SIG-M5 (cell line): ENCODE data around the gene COL8A2.

Experiments used
- DNase-seq: peaks from one replicate; lab custom pipeline; 2025; lab: John Stamatoyannopoulos, UW

The COL8A2 gene

DNA sequence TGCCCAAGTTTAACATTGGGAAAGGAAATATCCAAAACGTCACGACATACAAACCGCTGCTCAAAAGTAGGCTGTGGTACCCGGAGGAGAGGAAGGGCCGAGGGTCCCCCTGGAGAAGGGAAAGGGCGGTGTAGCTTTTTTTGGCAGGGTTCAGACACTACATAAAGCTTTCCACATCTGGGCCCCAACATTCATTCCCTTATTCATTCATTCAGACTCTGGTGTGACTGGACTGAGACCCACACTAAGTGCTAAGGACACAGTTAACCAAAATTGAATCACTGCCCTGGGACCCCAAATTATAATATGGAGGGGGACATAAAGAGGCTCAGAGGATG, 10.3 kb upstream of the COL8A2 start:
- no peak for DNase-seq

DNA sequence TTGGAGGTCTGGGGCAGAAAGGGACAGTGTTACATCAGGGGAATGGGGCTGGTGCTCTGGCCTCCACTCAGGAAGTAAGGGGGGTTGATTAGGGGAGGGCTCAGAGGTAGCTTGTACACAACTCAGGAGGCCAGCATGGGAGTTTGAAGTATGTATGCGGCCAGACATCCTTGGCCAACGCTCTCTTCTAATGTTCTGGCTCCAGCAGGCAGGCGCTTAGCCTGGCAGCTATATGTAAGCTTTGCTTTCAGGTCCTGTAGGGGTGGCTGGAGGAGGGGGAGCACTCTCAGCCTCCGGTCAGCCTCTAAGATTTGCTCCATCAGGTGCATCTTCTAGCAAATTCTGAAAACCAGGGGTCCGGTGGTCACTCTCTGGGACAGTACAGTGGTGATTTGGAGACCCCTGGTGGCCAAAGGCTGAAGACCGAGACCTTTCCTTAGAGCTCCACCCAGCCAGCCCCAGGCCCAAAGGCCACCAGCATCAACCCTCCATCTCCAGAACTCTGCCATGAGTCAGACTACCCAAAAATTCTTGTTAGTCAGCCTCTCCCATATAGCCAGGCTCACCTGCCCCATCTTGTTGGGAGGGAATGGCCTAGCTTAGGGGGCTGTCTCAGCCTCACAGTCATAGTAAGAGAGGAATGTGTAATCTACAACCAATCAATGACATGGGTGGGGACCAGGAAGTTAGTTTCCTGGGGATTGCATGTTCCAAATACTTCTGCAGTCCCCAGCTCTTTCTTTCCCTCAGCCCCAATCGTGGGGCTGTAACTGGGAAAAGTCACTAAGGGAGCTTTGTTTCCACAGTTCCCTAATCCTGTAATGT, 9.7 kb upstream of the COL8A2 start:
- no peak for DNase-seq

DNA sequence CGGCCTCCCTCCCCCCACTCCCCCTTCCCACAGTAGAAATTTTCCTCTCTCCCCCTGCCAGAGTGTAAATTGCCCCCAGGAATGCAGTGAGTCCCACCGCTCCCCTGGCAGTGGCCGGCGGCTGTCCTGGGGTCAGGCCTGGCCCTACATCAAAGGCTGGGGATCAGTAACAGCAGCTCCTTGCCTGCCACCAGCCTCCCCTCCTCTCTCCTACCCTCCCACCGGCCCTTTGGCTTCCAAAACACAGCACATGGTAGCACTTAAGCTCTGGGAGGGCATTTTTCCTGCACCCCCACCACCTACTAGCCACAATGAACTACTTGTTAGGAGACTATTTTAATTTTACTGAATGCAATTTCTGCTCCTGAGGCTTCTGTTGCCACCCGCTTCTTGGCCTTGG, 9.0 kb upstream of the COL8A2 start:
- DNase-seq: no peak

DNA sequence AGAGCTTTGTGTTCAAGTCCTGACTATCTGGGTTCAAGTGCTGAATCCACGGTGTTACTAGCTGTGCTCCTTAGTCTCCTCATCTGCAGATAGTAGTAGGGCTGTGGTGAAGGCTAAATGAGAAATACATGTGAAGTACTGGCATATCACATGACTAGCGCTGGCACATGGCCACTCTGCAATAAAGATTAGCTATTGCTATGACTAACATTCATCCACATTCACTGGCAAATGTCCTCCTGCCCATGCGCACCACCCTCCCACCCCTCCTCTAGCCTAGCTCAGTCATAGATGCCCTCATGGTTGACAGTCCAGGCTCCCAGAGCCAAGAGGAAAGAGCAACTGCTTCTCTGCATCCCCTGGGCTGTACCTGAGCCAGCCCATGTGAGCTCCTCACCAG, 8.5 kb upstream of the COL8A2 start:
- DNase-seq: no peak

DNA sequence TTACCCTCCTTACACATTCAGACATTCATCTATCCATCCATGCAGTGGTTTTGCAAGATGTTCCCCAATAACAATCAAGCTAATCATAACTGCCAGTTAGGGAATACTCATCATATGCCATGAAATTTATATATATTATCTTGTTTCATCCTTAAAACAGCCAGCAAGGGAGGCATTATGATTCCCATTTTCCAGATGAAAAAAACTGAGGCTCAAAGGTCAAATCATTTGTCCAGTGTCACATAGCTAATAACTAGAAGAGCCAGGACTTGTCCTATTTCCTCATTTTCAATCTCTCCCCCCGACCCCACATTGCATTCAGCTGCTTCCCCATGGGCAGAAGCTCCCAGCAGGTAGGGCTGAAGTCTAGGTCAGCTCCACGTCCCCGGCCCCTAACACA, 7.0 kb upstream of the COL8A2 start:
- no peak for DNase-seq

DNA sequence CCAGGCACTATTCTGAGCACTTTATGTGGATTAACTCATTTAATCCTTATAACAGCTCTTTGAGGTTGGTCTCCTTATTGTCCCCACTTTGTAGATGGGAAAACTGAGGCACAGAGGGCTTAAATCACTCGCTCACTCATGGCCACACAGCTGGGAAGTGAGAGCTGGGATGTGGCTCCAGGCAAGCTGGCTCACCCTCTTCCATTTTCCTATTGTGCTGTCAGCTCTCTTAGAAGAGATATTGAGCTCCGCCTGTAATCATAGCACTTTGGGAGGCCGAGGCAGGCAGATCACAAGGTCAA, 3.8 kb upstream of the COL8A2 start:
- no peak for DNase-seq

DNA sequence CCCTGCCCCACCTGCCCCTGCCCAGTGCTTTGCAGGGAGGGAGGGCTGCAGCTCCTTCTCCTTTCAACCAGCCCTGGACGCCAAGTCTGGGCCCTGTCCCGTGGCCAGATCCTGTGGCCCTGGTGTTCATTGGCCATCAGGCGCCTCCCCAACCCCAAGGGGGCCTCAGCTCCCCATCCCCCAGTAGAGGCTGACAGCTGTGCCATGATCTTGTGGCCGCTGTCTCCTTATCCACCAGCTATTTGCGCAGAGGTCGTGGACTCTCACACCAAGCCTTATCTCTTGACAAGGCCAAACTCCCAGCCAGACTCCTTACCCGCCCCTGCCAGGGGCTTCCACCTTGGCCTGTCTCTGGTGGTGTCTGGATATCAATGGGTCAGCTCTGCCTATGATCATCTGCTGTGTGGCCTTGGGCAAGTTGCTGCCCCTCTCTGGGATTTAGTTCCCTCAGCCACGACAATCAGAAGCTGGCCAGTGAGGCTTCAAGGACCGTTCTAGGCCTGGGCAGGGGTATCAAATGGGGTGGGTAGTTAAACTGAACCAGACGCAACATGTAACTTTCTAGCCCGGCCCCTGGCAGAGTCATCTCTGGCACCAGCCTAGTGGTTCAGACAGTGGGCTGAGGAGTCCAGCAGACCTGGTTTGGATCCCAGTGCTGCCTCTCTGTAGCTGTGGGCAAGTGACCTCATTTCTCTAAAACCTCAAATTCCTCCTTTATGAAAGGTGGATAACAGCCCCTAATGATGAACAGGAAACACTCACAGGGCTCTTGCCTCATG, 3.3 kb upstream of the COL8A2 start:
- DNase-seq: no peak

DNA sequence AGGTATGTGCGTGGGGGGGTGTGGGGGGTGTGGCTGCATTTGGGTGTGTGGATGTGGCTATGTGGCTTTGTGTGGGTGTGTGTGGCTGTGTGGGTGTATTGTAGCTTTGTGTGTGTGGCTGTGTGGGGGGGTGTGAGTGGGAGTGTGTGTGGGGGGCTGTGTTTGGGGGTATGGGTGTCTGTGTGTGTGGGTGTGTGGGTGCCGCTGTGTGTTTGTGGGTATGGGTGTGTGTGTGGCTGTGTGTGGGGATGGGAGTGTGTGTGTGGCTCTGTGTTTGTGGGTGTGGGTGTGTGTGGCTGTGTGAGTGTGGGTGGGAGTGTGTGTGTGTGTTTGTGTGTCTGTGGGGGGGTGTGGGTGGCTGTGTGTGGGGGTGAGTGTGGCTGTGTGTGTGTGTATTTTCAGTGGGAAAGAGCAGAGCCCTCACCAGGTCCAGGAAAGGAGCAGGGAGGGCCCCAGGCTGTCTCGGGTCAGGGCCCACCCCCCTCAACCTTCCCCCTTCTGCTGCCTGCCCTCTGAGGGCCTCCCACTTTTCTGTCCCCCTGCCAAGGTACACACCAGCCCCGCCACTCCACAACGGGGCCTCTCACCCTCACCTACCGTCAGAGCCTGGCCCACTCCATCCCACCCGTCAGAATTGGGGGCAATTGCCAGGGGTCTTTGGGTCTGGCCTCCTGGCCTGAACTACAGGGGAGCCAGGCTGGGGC, 1.9 kb upstream of the COL8A2 start:
- no peak for DNase-seq

DNA sequence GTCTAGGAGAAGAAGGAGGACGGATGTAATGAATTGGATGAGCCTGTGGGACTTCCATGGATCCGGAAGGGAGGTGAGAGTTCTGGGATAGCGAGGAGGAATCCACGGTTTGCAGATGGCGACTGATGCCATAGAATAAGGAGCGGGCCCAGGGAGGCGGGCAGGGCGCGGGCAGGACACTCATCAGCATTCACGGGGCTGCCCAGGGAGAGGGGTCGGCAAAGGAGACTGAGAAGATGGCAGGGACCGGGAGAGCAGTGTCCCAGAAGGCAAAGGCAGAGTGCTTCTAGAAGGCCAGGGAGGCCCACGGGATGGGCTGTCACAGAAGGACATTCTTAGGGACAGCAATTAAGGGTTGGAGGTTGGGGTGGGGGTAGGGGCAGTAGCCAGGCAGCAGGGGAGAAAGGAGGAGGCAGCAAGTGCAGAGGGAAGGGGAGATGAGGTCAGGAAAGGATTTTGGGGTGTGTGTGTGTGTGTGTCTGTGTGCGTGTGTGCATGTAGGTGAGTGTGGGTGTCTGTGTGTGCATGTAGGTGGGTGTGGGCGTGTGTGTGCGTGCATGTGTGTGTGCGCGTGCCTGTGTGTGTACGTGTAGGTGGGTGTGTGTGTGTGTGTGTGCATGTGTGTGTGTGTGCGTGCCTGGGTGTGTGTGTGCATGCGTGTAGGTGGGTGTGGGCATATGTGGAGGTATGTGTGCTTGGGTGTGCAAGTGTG, 1.1 kb upstream of the COL8A2 start:
- no peak for DNase-seq

DNA sequence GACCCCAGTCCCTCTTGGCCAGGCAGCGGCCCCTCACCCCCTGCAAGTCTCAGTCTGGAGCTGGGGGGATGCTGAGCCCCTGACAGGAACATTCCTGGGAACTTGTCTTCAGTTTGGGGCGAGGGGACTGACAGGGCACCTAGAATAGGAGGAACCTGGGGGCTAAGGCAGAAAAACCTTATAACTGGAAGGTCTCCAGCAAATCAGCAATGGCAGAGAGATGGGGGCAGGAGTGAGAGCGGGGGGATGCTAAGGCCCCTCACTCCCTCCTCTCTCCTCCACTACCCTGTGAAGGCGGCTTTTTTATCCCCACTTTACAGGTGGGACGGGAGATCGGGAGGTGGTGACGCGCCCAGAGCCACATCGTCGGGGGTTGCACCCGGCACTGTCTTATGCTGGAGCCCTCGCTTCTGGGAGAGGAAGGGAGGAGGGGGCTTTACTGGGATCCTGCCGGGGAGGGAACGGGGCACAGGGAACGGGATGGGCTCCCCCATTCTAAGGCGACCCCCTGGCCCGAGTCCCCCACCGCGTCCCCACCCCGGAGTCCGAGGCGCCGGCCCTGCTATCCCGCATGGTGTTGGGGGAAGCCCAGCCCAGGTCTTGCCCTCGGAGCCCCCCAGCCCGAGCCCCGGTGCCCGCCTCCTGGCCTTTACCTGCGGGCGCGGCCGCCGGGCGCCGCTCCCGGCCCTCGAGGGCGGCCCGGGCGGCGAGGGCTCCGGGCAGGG, 456 bp downstream of the COL8A2 start:
- DNase-seq: no peak

DNA sequence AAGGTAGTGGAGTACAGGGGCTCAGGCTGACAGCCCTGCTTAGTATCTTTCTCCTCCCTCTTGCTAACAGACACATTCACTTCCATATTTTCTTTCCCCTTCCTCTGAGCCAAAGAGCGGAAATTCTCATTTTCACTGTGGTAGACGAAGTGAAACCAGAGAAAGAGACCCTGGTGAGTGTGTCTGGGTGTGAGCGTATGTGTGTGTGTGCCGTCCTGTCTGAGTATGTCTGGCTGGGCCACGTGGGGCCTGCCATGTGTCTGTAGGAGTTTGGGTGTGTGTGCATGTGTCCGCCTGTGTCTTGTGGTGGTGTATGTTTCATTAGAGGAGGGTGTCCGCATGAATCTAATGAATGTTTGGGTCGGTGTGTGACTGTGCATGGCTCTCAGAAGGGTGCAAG, 1.7 kb downstream of the COL8A2 start:
- DNase-seq: peak; percentile 33

DNA sequence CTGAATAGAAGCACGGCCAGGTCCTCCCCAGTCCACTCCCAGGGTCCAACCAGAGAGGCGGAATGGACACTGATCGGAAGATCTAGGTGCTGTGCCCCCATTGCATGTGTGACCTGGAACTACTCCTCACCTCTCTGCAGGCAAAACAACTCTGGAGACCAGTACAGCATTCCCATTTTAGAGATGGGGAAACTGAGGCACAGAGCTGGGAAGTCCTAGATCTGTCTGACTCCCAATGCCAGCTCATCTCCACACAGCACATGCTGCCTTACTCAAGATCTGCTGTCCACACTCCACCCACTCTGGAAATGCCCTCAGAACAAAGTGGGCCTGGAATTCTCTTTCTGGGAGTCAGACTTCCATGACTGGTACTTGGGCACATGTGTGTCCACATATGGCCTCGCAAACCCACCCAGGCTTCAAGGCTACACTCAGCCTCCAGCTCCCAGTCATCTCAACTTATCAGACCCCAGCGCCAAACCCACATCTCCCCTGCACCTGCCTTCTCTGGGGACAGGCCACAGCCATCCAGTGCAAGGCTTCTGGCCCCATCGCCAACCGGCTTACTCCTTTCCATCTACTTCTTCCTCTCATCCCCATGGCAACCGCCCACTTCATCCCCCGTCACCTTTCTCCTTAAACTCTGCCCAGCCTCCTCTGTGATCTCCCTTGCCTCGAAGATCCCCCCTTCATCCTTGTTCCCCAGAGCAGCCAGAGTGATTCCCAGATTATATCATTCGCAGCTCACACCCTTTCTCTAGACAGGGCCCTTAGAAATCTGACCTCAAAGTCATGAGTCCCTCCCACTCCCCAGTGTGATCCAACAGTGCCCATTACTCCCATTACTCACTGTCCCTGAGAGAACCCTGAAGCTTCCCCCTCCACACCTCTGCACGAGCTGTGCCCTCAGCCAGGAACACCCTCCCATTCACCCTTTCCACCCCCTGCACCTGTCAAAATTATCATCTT, 2.7 kb downstream of the COL8A2 start:
- no peak for DNase-seq

DNA sequence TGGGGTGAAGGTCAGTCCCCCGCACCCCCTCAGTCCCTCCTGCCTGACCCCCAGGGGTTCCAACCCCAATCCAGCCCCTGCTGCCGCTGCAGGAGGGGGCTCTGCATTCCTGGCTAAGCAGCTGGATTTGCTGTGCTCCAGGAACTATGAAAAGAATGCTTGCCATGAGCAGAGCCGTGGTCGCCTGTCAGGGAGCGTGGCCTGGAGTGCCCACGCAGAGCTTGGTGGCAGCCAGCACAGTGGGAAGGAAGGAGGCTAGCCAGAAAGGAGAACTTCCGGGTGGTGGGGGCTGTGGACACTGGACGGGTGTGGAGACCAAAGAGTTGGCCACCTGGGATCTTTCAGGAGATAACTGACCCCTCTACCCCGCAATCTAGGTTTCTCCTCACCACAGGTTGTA, 5.6 kb downstream of the COL8A2 start:
- DNase-seq: no peak

DNA sequence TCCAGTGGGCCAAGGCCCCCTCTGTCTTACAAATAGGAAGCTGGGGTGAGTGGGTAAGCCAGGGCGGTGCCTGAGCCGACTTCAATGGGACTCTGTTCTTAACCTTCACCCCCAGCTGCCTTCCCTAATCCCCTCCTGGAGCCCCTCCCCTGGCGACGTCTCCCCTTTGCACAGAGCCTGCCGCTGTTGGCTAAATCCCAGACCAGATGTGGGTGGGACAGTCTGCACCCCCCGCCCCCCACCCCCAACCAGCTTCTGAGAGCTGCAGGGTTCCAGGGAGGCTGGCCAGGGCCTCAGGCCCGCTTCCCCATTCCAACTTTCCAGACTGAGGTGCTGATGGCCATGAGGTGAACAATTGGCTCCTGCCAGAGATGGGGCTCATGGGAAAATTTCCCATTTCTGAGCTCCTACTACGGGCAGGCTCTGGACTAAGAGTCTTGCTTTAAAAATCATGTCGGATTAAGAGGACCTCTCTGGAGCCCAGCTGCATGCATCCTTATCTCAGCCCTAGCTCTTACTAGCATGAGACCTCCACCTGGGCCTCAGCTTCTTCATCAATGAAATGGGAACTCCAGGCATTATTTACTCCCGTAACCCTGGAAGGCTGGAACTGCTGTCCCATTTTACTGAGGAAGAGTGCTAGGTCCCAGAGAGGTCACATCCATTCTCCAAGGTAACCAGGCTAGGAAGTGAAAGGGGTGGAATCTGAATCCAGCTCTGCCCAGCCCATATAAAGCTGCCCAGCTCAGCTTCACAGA, 6.4 kb downstream of the COL8A2 start:
- no peak for DNase-seq

DNA sequence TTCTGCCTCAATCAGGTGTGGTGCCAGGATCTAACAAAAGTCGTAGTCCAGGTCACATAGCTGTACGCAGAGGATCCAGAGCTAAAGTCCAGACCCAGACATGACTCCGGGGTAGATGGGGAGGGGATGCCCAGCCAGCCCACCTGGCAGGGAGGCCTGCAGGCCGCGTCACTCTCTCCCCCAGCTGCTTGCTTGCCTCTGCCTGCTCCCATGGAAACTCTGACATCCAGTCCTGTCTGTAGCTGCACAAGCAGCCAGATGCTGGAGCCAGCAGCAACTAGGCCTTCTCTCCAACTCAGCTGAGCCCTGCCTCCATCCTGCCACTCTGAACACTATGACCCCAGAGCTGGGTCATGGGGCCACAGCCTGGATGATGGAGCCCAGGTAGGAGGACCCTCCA, 8.1 kb downstream of the COL8A2 start:
- no peak for DNase-seq

DNA sequence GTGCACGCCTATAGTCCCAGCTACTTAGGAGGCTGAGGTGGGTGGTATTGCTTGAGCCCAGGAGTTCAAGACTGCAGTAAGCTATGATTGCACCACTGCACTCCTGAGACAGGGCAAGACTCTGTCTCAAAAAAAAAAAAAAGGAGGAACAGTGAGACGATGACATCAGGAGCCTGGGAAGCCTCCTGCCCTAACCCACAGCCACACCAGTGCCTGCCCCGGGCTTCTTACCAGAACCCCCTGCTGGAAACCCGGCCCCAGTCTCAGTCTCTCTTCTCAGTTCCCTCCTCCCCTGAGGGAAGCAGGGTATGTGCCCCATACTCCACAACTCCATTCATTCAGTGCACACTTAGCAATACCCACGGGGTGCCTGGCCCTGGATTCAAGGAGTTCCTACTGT, 9.1 kb downstream of the COL8A2 start:
- no peak for DNase-seq

DNA sequence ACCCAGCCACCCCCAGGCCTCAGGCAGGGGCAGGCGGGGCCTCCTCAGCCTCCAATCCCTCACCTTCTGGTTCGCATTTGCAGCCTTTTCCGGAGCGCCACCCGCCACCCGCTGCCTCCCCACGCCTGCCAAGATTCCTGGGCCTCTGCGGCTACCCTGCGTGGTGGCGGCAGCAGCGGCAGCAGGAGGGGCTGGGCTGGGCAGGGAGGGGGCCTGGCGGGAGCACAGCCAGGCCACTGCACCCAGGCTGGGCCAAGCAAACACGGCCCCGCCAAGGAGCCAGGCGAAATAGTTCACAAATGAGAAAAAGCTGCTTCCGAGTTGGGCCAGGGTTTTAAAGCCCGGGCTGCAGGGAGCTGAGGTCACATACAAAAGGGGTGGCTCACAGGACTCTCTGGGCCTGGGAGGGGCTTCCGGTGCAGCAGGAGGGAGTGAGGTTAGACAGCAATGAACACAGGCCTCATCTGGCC, 9.8 kb downstream of the COL8A2 start:
- DNase-seq: no peak

DNA sequence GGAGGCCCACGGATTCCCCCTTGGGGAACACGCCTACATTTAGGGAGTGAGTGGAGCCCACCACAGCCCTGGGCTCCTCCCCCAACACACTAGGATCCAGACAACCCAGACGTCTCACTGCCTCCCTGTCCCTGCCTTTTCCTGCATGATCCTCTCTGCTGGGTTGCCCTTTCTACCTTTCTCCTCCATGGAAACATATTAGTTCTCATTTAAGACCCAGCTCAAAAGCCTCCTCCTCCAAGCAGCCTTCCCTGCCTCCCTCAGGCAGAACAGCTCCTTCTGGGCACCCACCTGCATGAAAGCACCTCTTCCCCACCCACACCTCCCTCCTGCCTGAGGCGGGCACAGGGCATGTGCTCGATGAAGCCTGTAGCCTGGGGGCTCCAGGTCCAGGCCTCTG, 10.7 kb downstream of the COL8A2 start:
- DNase-seq: no peak

DNA sequence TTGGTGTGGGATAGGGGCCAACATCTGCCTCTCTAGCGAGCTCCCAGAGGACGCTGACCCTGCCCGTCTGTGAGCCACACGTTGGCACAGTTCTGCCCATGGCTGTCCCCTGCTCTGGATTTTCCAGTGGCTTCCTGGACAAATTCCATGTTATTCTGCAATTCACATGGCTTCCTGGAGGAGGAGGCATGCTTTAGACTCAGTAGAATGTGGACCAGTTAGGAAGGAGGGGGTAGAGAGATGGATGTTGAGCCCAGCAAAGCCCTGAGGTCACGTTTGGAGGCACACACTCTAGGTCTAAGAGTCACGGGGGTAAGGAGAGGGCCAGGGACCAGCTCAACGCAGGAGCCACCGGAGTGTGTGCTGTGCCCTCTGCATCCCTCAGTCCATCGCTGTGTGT, 12.2 kb downstream of the COL8A2 start:
- DNase-seq: no peak

DNA sequence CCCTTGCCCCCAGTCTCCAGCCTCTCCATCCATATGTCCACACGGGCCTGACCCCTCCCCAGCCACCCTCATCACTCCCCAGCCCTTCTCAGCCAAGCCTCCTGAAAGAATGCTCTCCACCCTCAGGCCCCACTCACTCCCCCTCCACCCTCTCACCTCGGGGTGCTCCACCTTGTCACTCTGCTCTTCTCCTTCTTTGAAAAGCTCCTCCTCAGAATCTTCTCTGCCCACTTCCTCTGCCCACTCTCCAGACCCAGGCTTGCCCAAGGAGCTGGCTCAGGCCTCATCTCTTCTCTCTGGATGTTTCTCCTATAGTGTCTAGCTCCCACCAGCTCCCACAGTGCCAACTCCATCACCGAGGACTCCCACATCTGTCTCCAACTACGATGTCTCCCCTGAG, 13.9 kb downstream of the COL8A2 start:
- DNase-seq: no peak
